ENCODE results near the gene MDN1.
"Not testable (repeated sequence)": the region's sequence is repeated elsewhere in the genome, so short reads cannot be mapped to it uniquely, and the experiment has no call there.

The MDN1 gene

GRCh38 chr6:89641581-89641980, 178.0 kb downstream of the MDN1 start:
- not testable (repeated sequence) for DNase-seq

- DNase-seq: no peak
These were observed 178.8 kb downstream of the MDN1 start for GRCh38 chr6:89640804-89641203.

DNA sequence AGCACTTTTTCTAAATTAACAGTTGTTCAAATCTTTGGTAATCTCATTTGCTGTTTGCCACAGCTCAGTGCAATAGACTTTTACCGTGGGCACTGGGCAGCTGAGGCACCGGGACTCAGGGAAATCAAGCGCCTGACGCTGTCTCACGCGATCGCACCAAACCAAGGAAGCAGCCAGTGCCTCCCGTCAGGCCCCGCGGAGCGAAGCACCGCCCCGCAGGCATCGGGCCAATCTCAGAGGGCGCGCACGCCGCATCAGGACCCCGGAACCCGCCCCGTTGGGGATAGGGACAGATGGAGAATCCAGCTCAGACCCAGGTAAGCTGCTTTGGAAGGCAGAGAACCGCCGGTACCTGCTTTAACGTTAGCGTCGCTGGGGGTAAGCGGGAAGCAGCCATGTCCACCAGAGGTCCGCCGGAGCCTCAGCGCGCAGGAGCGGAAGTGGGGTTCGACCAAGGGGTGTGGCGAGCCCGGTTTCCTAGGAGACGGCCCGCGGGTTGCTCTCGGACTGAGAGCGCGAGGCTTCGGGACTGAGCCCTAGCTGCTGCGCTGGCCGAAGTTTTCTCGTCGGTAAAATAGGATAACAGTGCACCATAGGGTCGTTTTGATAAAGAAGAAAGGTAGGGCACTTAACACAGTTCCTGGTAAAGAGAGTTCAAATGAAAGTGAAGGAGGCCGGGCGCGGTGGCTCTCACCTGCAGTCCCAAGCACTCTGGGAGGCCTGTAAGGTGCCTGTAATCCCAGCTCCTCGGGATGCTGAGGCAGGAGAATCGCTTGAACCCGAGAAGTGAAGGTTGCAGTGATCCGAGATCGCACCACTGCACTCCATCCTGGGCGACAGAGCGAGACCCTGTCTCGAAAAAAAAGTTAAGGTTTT, 181.0 kb downstream of the MDN1 start, which contains the start of gene LYRM2:
Gene LYRM2 (minus strand): TSS at position 428 of the 876 bp plus-strand sequence. CDS start 31 bp downstream, at position 397.
- peak; percentile 95 for DNase-seq

- DNase-seq: no peak
These were observed 181.7 kb downstream of the MDN1 start for GRCh38 chr6:89637960-89638319.

GRCh38 chr6:89636412-89636811, 183.2 kb downstream of the MDN1 start:
- DNase-seq: not testable (repeated sequence)

DNA sequence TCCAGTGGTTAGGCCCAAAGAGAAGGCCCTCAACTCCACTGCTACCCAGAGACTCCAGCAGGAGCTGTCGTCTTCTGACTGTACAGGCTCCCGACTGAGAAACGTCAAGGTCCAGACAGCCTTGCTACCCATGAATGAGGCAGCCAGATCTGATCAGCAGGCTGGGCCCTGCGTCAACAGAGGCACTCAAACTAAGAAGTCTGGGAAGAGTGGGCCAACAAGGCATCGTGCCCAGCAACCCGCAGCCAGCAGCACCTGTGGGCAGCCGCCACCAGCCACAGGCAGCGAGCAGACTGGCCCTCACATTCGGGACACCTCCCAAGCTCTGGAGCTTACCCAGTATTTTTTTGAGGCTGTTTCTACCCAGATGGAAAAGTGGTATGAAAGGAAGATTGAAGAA, 189.1 kb downstream of the MDN1 start:
- DNase-seq: no peak

DNA sequence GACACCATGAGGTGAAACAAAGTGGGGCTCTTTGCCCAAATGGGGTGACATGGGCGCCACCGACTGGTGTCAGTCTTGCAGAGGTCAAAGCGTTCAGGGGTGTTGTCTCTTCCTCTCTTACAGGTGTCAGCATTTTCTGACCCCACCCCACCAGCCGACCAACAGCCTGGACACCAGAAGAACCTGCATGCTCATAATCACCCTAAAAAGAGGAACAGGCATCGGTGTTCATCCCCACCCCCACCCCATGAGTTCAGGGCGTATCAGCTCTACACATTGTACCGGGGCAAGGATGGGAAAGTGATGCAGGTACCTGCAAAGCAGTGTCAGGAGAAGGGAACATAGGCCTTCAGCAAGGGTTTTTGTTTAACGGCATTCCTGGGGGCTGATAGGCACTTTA, 195.8 kb downstream of the MDN1 start:
- no peak for DNase-seq

GRCh38 chr6:89619567-89619966, 200.0 kb downstream of the MDN1 start:
- no peak for DNase-seq

- no peak for DNase-seq
These were observed 201.6 kb downstream of the MDN1 start for GRCh38 chr6:89618026-89618425.

DNA sequence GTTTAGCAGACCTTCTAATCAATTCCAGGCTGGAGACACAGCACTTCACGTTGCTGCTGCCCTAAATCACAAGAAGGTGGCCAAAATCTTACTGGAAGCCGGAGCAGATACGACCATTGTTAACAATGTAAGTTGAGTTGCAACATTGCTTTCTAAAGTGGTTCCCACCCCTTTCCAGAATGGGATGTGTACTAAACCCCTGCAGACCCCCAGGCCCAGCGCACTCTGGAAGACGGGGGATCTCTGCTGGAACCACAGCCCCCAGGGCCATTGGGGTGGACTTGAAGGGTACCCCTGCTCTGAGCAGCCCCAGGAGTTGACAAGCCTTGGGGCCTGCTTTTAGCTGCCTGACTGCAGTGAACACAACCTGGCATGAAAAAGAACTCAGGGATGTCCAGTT, 203.1 kb downstream of the MDN1 start:
- no peak for DNase-seq

DNA sequence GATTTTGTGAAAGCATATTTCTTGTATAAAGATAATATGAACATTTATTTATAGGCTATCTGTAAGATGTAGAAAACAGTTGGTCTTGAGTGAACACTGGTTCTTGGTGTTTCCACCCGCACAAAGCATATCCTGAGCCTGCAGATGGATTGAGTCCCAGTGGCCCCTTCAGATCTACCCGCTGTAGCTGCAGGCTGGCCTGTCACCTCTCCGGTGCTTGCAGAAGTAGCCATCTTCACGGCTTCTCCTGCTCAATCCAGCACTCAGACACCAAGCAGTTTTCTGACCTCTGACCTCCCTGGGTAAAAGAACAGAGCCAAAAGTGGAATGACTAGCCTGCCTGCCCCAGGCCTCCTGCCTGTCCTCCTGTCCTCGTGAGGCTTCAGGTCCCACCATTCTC, 203.7 kb downstream of the MDN1 start:
- no peak for DNase-seq

DNA sequence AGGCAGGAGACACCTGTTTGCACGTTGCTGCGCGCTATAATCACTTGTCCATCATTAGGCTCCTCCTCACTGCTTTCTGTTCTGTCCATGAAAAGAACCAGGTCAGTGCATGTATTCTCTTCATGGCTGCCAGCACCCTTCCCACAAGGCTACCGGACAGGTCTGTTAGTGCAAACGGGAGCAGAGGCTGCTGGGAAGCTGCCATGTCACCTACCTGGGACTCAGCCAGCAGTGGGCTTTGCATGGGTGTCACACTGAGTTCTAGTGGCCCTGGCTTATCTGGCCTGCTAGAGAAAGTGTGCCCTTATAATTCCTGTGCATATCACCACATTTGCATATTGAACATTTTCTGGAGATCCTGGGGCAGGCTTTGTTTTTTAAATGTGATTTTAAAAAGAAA, 205.8 kb downstream of the MDN1 start:
- DNase-seq: no peak

DNA sequence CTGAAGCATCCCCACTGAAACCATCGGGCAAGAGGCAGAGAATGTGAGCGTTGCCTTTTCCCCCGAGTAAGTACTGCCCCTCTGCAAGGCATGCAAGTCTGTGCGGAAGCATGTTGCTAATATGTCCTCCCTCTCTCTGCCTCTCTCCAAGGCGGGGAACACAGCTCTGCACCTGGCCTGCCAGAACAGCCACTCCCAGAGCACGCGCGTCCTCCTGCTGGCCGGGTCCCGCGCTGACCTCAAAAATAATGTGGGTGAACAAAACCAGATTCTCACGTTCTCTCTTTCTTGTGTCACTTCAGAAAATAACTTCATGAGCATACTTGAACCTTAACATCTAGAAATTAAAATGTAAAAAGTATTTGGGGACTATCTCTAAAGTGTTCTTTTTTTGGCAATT, 207.5 kb downstream of the MDN1 start:
- no peak for DNase-seq

GRCh38 chr6:89611666-89612065, 207.9 kb downstream of the MDN1 start:
- DNase-seq: no peak

DNA sequence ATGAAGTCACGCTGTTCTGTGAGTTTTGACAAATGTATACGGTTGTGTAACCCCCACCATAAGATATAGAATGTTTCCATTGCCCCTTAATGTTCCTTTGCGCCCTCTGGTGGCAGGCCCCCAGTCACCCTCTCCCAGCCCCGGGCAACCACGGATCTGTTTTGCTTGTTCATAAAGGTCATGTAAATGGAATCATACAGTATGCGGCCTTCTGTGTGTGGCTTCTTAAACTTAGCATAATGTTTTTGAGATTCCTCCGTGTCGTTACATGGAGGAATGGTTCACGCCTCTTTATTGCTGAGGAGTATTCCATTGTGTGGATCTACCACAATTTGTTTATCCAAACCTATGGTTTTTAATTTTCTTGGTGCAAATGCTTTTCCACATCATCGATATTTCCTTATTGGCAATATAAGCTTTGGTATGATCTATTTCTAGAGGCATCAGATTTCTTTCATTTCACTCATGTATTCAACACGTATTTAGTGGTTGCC, 209.4 kb downstream of the MDN1 start:
- DNase-seq: peak; percentile 70

- no peak for DNase-seq
These were observed 213.7 kb downstream of the MDN1 start for GRCh38 chr6:89605861-89606260.

GRCh38 chr6:89604653-89605052, 214.9 kb downstream of the MDN1 start:
- DNase-seq: no peak

DNA sequence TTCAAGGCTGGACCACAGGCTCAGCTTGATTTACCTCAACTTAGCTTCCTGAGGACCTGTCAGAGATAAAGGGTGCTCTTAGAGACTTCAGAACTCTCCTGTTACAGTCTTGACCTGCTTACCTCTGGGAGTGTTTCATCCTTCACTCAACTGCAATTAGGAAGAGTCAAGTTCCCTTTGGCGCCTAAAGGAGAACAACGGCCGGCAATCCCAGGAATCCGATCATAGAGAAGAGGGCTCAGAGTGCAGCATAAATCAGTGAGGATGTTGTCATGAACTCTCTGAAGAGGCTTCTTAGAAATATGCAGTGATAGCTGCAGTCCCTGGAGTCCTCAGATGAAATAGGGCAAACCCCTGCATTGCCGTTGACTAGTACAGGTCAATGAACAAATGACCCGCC, 217.4 kb downstream of the MDN1 start:
- no peak for DNase-seq

DNA sequence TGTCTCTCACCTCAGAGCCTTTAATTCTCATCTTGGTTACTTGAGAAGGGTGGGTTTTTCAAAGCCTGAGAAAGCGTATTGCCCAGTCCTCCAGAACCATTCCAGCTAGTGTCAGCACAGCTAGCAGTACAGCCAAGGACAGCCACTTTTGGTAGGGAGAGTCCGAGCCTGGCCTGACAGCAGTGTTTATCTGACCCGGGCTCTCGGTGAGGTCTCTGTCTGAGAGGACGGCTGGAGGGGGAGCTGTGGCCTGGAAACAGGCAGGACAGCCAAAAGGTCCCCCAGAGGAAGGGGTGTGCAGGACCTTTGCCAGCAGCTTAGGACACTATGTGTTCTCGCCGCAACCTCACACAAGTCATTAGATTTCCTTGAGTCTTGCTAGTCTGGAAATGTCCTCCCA, 219.9 kb downstream of the MDN1 start:
- DNase-seq: no peak

- peak; percentile 49 for DNase-seq
These were observed 221.6 kb downstream of the MDN1 start for GRCh38 chr6:89597988-89598387.

DNA sequence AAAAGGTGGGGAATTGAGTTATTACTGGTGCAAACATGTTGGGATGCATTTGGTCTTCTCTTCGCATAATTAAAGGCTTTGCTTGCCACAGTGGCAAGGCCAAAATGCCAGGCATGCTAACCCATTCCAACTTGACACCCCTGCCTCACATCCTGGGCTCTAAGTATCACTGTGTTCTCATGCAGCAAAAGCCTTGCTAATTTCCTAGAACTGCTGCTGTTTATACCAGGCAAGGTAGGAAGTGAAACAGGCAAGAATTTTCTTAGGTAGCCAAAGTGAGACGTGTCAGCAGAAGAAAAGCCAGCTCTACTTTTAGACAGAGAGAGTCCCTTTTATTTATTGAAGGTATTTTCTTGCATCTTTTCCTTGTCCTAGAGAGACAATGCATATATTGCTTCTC, 222.2 kb downstream of the MDN1 start:
- DNase-seq: no peak

- DNase-seq: no peak
These were observed 223.1 kb downstream of the MDN1 start for GRCh38 chr6:89596484-89596883.

- no peak for DNase-seq
These were observed 223.5 kb downstream of the MDN1 start for GRCh38 chr6:89596056-89596455.
